PC-9 (cell line): ENCODE data around the gene SIPA1L3. TPM values are rescaled to one million over a fixed set of nuclear protein-coding genes. Genes with fewer than 3 reads are reported as not detected.

Source experiments
- BruUV-seq: library from RNA; stranded (reverse); fragments of 400-500 nt; replicated peaks from 2 replicates; lab custom pipeline; 2021; lab: Mats Ljungman, UMichigan
- CTCF ChIA-PET: fragments of 300-600 bp; sonication (Branson Sonifier 250); formaldehyde crosslinking; loops from one replicate; lab custom pipeline; 2022; ENCODE audit warnings: antibody characterized with exemption; lab: Charles Lee
- POLR2A ChIA-PET: fragments of 300-600 bp; sonication (Branson Sonifier 250); formaldehyde crosslinking; loops from one replicate; lab custom pipeline; 2022; ENCODE audit warnings: antibody characterized with exemption; ENCODE audit not compliant: unreplicated experiment; lab: Charles Lee
- DNase-seq, 2 experiments: peaks; one replicate each; pipeline versions ENCODE4 v3.0.0 to v3.0.0-alpha.2; 2015 to 2022; ENCODE audit warnings: mixed read lengths in 1 of 2
- H2AFZ ChIP-seq: fragments of 200-600 bp; sonication (generic); 2 replicates; pipeline ENCODE4 v1.8.1; 2017; ENCODE audit warnings: antibody characterized with exemption
- H3F3A ChIP-seq: fragments of 200-600 bp; sonication (generic); 2 replicates; pipeline ENCODE4 v1.8.1; 2017; ENCODE audit warnings: antibody characterized with exemption, mild to moderate bottlenecking, low read depth; ENCODE audit not compliant: insufficient read depth
- H3K27ac ChIP-seq: fragments of 200-600 bp; sonication (generic); 2 replicates; pipeline ENCODE4 v1.6.1; 2016; ENCODE audit warnings: mixed run types
- H3K27me3 ChIP-seq: fragments of 200-600 bp; sonication (generic); 2 replicates; pipeline ENCODE4 v1.6.1; 2016; ENCODE audit warnings: low read depth, mixed run types; ENCODE audit not compliant: insufficient read depth
- H3K36me3 ChIP-seq: fragments of 200-600 bp; sonication (generic); 2 replicates; pipeline ENCODE4 v1.6.1; 2016; ENCODE audit warnings: low read depth, mixed run types
- H3K4me1 ChIP-seq: fragments of 200-600 bp; sonication (generic); replicated peaks from 2 replicates; pipeline ENCODE4 v1.6.1; 2016; ENCODE audit warnings: mixed run types; ENCODE audit not compliant: insufficient read depth
- H3K4me2 ChIP-seq: fragments of 200-600 bp; sonication (generic); 2 replicates; pipeline ENCODE4 v1.6.1; 2017; ENCODE audit warnings: mixed run types
- H3K4me3 ChIP-seq: fragments of 200-600 bp; sonication (generic); 2 replicates; pipeline ENCODE4 v1.6.1; 2016; ENCODE audit warnings: mixed run types
- H3K79me2 ChIP-seq: fragments of 200-600 bp; sonication (generic); 2 replicates; pipeline ENCODE4 v1.6.1; 2017; ENCODE audit warnings: low read depth, mixed run types
- H3K9me2 ChIP-seq: fragments of 200-600 bp; sonication (generic); 2 replicates; pipeline ENCODE4 v1.8.1; 2017; ENCODE audit warnings: mild to moderate bottlenecking; ENCODE audit not compliant: insufficient read depth
- H3K9me3 ChIP-seq: fragments of 200-600 bp; sonication (generic); 2 replicates; pipeline ENCODE4 v1.8.1; 2016; ENCODE audit warnings: low read depth; ENCODE audit not compliant: insufficient read depth
- H4K20me1 ChIP-seq: fragments of 200-600 bp; sonication (generic); 2 replicates; pipeline ENCODE4 v1.8.1; 2017; ENCODE audit not compliant: insufficient read depth
- CTCF ChIP-seq: fragments of 200-600 bp; sonication (generic); conservative IDR thresholded peaks from 2 replicates; pipeline ENCODE4 v1.6.1; 2017; ENCODE audit warnings: mixed run types, antibody characterized with exemption, mild to moderate bottlenecking, moderate library complexity
- EZH2 ChIP-seq: fragments of 200-600 bp; sonication (generic); IDR thresholded peaks from 2 replicates; pipeline ENCODE4 v1.8.0; 2017; ENCODE audit warnings: antibody characterized with exemption, low read depth
- intact Hi-C: fragments of 100-400 bp; cut with micrococcal nuclease; formaldehyde crosslinking; loops from one replicate; pipeline ENCODE4 v1.10.0; 2022; ENCODE audit not compliant: unreplicated experiment
- total RNA-seq: library from RNA; stranded (reverse); gene quantifications from 2 replicates; pipeline ENCODE4 v1.2.3, GENCODE V29; 2021

SIPA1L3 gene
- total RNA-seq, 1 experiment from 2014 or later: 55.2 TPM

GRCh38 chr19:38072776-38073750 is 166.1 kb downstream of the SIPA1L3 start:
- BruUV-seq: no TSS peak
- Histone ChIP-seq H3K36me3 (no peaks in the 10 kb centered on the region), H3K9me3 (no peaks in the 10 kb centered on the region), H3K27ac (no peak overlapping the region), H3K4me1 (peaks cover 12% of the 10 kb centered on the region), H3K79me2 (no peaks in the 10 kb centered on the region), H3K9me2 (no peaks in the 10 kb centered on the region), H3K4me3 (no peak overlapping the region), H3K27me3 (no peaks in the 10 kb centered on the region), H3K4me2 (no peak overlapping the region), H3F3A (no peaks in the 10 kb centered on the region), H4K20me1 (no peaks in the 10 kb centered on the region), H2AFZ (no peak overlapping the region)
- intact Hi-C loops: no loop called here
- DNase-seq: no peak
- POLR2A ChIA-PET: no interaction called here
- CTCF ChIA-PET: no interaction called here
- TF ChIP-seq CTCF: no peak
- no peak for TF ChIP-seq EZH2

GRCh38 chr19:38073841-38074685 is 167.1 kb downstream of the SIPA1L3 start:
- H3K4me2 ChIP-seq: no peak overlapping the region
- peaks cover 12% of the 10 kb centered on the region for H3K4me1 ChIP-seq
- no peaks in the 10 kb centered on the region for H4K20me1 ChIP-seq
- H3K9me2 ChIP-seq: no peaks in the 10 kb centered on the region
- no peaks in the 10 kb centered on the region for H3K27me3 ChIP-seq
- H2AFZ ChIP-seq: no peak overlapping the region
- CTCF ChIA-PET: no interaction called here
- intact Hi-C loops: no loop called here
- H3K36me3 ChIP-seq: no peaks in the 10 kb centered on the region
- no peak overlapping the region for H3K4me3 ChIP-seq
- no peaks in the 10 kb centered on the region for H3K79me2 ChIP-seq
- no peak for DNase-seq
- TF ChIP-seq EZH2: no peak
- TF ChIP-seq CTCF: no peak
- no TSS peak for BruUV-seq
- H3F3A ChIP-seq: peaks cover 3% of the 10 kb centered on the region; the same call in 1 of the 2 replicates
- POLR2A ChIA-PET: interaction anchor here (0.5 kb wide), 1 partner anchor 31 kb away, joined by 3 read pairs; no protein-coding TSS in a partner anchor
- H3K27ac ChIP-seq: no peak overlapping the region
- H3K9me3 ChIP-seq: no peaks in the 10 kb centered on the region

GRCh38 chr19:38076337-38076736 is 169.3 kb downstream of the SIPA1L3 start:
- H3K4me1 ChIP-seq: peaks cover 16% of the 10 kb centered on the region
- no peak overlapping the region for H3K4me3 ChIP-seq
- BruUV-seq: no TSS peak
- no peaks in the 10 kb centered on the region for H3K79me2 ChIP-seq
- H3K9me2 ChIP-seq: no peaks in the 10 kb centered on the region
- no peaks in the 10 kb centered on the region for H3K36me3 ChIP-seq
- no peaks in the 10 kb centered on the region for H3K27me3 ChIP-seq
- TF ChIP-seq CTCF (no peak), EZH2 (no peak)
- peaks cover 23% of the 10 kb centered on the region for H3F3A ChIP-seq
- ChIA-PET CTCF (no interaction called here), POLR2A (no interaction called here)
- intact Hi-C loops: no loop called here
- no peaks in the 10 kb centered on the region; the same call in 1 of the 2 replicates for H4K20me1 ChIP-seq
- no peak for DNase-seq
- H3K4me2 ChIP-seq: no peak overlapping the region
- no peaks in the 10 kb centered on the region for H3K9me3 ChIP-seq
- no peak overlapping the region for H3K27ac ChIP-seq
- no peak overlapping the region for H2AFZ ChIP-seq
